DMS114 treated with DMSO at 0.1 percent for 48 hours (cell line): ENCODE results near the gene MAP1LC3B.
"Not testable (repeated sequence)": the region's sequence is repeated elsewhere in the genome, so short reads cannot be mapped to it uniquely, and the experiment has no call there.

Source experiments
- DNase-seq: peaks from one replicate; lab custom pipeline; 2025; ENCODE audit not compliant: unreplicated experiment; lab: John Stamatoyannopoulos, UW

The MAP1LC3B gene

DNA sequence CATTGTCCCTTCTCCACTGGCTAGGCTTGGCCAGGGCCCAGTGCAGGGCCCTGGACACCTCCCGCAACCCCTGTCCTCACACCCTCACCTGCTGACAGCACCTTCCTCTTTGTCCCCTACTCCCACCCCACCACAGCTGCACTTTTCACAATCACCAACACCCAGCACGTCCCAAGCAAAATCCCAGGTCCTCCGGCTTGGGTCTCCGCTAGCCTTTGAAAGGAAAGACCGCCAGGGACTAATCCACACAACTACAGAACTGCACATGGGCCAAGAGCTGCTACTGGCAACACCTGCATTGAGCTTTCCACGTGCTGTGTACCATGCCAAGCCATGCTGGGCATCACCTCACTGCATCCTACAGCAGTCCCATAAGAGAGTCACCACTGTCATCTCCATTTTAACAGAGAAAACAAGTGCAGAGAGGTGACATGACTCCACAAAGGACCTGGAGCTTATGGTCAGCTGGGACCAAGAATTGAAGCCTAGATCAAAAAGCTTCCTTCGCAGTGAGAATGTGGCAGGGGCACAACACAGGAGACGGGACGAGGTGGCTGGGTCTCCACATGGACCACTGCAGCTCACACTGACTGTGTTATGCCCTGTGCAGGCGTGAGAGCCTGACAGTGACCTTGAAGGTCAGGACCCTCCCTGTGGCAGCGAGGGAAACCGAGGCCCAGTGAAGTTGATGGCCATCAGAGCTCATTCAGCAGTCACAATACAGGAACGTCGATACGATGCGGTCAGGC lies 31.1 kb upstream of the MAP1LC3B start:
- DNase-seq, result no peak

- no peak for DNase-seq
Observed at GRCh38 chr16:87361916-87362619, 30.1 kb upstream of the MAP1LC3B start.

DNA sequence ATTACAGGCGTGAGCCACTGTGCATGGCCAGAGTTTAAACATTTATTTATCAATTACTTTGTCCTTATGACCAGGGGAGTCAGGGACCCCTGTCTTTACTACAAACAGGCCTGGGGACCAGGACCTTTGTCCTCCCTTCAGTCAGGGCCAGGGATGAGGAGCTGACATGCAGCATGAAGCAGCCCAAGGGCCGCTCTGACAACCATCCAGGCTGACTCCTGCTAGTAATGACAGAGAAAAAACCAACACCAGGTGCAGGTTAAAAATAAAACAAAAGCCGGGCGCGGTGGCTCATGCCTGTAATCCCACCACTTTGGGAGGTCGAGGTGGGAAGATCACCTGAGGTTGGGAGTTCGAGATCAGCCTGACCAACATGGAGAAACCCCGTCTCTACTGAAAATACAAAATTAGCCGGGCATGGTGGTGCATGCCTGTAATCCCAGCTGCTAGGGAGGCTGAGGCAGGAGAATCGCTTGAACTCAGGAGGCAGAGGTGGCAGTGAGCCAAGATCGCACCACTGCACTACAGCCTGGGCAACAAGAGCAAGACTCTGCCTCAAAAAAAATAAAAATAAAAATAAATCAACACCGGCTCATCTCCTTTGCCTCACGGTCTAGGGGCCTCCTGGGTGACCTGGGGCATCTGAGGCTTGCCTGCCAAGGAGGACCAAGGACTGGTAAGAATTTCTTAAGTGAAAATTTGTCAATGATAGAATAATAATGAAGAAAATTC lies 29.1 kb upstream of the MAP1LC3B start:
- not testable (repeated sequence) for DNase-seq

DNA sequence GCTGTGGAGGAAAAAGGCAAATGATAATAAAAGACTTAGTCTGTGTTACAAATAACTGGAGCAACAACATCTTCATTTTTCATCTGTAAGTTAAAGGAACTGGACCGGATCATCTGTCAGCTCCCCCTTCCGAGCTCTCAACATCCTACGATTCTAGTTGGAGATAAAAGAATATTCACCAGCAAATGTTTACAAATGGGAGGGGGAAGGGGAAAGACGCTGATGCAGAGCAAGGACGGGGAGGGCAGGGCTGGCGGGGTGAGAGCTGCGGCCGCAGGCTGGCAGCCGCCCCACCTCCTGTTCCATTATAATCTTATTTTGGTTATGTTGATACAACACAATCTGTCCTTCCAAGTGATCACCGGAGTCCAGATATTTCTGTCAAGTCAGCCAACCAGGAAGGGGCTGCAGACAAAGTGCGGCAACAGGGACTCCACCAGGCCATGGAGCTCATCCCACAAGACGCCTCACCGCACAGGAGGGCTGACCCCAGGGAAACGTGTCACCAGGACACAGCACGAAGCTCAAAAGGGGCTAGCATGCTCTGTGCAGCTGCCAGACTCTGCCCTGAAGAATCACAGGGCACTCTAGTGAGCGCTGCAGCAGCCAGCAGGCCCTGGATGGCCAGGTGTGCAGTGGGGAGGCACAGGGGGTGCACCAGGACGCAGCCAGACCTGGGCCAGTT lies 28.2 kb upstream of the MAP1LC3B start:
- DNase-seq, result no peak

DNA sequence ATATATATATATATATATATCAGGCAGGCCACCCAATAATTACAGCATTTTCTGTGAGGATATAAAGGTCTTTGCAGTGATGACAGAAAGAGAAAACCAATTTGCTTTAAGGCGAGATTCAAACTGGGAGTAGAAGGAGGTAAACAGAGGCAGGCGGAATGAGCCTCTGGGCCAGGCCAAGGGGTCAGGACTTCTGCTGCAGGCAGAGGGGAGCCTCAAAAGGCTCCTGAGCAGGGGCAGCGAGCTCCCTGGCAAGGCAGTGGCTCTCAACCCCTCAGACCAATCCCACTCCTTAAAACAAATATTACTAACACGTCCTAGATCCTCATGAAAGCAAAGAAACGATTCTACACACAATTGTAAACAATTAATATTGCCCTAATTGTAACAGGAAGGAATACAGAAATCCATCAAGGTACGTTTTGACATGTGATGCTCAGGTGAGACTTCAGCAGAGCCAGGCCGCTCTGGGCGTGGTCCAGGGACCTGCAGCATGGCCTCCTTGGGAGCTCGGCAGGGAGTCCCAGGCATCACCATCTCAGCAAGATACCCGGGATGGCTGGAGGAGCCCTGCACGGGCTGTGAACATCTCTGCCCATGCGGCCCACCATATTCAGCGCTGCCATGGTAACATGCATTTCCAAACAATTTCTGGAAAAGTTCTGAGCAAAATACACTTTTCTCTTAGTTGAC lies 27.0 kb upstream of the MAP1LC3B start:
- no peak for DNase-seq

GRCh38 chr16:87366288-87366687 lies 25.8 kb upstream of the MAP1LC3B start:
- DNase-seq, result no peak

GRCh38 chr16:87366930-87367329 lies 25.2 kb upstream of the MAP1LC3B start:
- no peak for DNase-seq

DNA sequence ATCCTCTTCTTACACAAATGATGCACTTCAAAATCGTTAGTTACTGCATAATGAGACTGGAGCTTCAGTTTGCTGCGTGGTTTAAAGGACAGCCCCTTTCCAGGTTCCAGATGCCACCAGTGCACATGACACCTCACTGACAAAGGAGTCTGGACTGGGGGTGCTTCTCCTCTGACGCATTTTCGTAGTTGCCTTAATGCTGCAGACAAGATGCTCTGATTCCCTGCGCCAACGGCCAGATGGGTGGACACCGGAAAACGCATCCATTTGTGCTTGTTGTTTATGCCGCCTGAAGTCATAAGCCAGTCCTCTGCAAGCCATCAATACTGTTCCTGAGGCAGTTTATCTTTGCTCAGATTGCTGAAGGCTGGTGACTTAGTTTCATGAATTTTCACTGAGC lies 24.6 kb upstream of the MAP1LC3B start:
- DNase-seq, result no peak

- no peak for DNase-seq
Observed at GRCh38 chr16:87368029-87368770, 23.9 kb upstream of the MAP1LC3B start.

DNA sequence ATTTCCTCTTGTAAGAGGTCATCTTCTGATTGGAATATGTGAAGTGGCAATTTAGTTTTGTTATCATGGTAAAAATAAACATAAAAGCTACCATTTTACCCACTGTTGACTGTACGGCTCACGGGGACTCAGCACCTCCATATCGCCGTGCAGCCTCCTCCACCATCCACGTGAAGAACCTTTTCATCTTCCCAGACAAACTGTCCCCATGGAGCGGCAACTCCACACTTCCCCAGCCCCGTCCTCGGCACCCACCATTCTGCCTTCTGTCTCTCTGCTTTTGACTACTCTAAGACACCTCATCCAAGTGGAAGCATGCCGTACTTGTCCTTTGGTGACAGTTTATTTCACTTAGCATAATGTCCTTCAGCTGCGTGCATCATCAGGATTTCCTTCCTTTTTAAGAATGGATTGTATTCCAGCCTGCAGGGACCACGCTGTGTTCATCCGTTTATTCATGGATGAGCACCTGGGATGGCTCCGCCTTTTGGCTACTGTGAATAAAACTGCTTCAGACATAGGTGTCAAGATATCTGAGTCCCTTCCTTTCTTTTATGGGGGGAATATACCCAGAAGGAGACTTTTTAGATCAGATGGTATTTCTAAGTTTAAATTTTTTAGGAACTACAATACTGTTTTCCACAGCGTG lies 22.9 kb upstream of the MAP1LC3B start:
- no peak for DNase-seq

DNA sequence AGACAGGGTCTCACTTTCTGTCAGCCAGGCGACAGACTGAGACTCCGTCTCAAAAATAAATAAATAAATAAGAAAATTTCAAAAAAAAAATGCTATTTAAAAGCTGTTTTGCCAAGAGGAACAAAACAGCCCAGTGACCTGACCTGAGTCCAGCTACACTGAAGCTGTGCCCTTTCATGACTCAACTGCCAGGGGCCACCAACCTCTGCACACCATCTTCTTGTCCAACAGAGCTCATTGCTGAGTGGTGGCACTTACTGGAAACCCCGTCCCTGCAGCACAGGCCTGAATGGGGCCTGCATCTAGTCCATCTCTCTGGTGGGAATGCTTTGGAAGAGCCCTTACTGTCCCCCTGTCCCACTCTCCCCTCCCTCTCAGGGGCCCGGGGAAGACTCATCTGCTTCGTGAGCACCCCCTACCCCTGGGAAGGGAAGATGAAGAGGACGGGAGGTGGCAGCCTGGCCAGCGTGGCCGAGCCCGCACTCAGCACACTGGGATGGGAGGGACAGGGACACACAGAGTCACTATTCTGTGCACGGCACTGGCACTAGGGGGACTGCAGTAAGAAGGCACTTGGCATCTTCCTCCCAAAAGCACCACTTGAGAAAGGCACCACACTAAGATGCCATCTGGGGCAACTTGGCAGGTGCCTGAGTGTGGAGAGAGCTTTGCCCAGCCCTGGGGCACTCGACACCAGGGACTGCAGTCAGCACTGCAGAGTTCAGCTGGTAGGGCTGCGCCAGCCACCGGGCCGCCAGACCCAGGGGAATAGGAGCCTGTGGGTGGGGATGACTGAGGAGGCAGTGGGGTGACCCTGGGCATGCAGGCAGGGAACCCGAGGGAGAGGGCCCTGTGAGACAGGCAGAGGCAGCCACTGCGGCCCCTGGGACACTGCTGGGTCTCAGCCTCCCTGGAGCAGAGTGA lies 22.1 kb upstream of the MAP1LC3B start:
- no peak for DNase-seq

GRCh38 chr16:87371261-87371866 lies 20.8 kb upstream of the MAP1LC3B start:
- DNase-seq, result no peak

- no peak for DNase-seq
Observed at GRCh38 chr16:87372305-87372704, 19.8 kb upstream of the MAP1LC3B start.

GRCh38 chr16:87374313-87374712 lies 17.8 kb upstream of the MAP1LC3B start:
- no peak for DNase-seq

DNA sequence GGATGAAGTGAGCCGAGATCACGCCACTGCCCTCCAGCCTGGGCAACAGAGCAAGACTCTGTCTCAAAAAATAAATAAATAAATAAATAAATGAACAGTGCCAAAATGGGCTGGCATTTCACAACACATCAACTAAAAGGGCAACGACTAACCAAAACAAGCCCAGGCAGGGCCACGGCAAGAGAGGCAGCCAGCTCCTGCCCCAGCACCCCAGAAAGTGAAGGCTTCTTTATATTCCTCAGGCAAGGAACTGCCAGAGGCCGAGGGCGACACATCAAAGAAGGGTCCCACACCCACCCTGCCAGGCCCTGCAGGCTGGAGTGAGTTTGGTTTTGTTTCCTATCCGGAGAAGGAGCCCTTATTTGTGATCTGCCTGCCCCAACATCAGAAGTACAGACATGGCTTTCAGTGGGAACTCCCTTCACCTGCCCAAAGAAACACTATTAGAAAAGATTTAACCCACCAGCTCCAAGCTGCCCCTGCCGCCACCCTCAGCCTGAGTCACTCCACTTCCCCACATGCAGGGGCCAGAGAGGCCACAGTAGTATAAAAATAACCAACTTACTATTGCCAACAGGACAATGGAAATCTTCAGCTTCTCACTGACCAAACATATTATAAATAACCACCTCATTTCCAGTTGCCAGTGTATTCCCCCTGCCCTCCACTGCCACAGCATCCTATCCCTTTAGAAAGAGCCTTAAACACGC lies 16.6 kb upstream of the MAP1LC3B start:
- no peak for DNase-seq

- no peak for DNase-seq
Observed at GRCh38 chr16:87376660-87377059, 15.5 kb upstream of the MAP1LC3B start.

GRCh38 chr16:87379312-87379752 lies 12.8 kb upstream of the MAP1LC3B start:
- DNase-seq, result not testable (repeated sequence)
